Measurements from ENCODE around the gene MSRB3.

Gene MSRB3

GRCh38 chr12:65392491-65392890 is 114.0 kb downstream of the MSRB3 start:
- Histone ChIP-seq H3K9ac (ENCODE audit: low read length) (no peak overlapping the region), H3K27me3 (ENCODE audit: control insufficient read depth, insufficient read depth, low read length) (no peaks in the 10 kb centered on the region)

DNA sequence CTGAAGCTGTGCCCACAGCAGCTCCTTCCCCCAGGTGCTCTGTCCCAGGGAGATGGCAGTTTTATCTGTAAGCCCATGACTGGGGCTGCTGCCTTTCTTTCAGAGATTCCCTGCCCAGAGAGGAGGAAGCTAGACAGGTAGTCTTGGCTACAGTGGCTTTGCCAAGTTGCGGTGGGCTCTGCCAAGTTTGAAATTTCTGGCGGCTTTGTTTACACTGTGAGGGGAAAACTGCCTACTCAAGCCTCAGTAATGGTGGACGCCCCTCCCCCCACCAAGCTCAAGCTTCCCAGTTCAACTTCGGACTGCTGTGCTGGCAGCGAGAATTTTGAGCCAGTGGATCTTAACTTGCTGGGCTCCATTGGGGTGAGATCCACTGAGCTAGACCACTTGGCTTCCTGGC is 124.7 kb downstream of the MSRB3 start:
- H3K36me3 ChIP-seq (ENCODE audit: control insufficient read depth, insufficient read depth, low read length) = no peaks in the 10 kb centered on the region
- H3K4me1 ChIP-seq (ENCODE audit: control insufficient read depth, insufficient read depth, low read length) = no peaks in the 10 kb centered on the region
- H3K4me3 ChIP-seq (ENCODE audit: low read depth, low read length) = no peak overlapping the region
- H3K27ac ChIP-seq (ENCODE audit: low read depth, low read length) = no peak overlapping the region
- H3K27me3 ChIP-seq (ENCODE audit: control insufficient read depth, insufficient read depth, low read length) = no peaks in the 10 kb centered on the region
- no peak overlapping the region for H3K9ac ChIP-seq (ENCODE audit: low read length)
- peaks cover 8% of the 10 kb centered on the region; the same call in 1 of the 2 replicates for H3K9me3 ChIP-seq (ENCODE audit: control insufficient read depth, insufficient read depth, low read depth, low read length)

More at GRCh38 chr12:65392491-65392890, 114.0 kb downstream of the MSRB3 start:
- Histone ChIP-seq H3K36me3 (ENCODE audit: control insufficient read depth, insufficient read depth, low read length) (no peaks in the 10 kb centered on the region), H3K27ac (ENCODE audit: low read depth, low read length) (no peak overlapping the region), H3K4me3 (ENCODE audit: low read depth, low read length) (no peak overlapping the region), H3K4me1 (ENCODE audit: control insufficient read depth, insufficient read depth, low read length) (no peaks in the 10 kb centered on the region), H3K9me3 (ENCODE audit: control insufficient read depth, insufficient read depth, low read depth, low read length) (peaks cover 6% of the 10 kb centered on the region; the same call in 1 of the 2 replicates)

GRCh38 chr12:65407388-65408149 is 129.1 kb downstream of the MSRB3 start:
- no peak overlapping the region for H3K9ac ChIP-seq (ENCODE audit: low read length)
- H3K27me3 ChIP-seq (ENCODE audit: control insufficient read depth, insufficient read depth, low read length) = no peaks in the 10 kb centered on the region
- H3K9me3 ChIP-seq (ENCODE audit: control insufficient read depth, insufficient read depth, low read depth, low read length) = peaks cover 8% of the 10 kb centered on the region; the same call in 1 of the 2 replicates
- H3K27ac ChIP-seq (ENCODE audit: low read depth, low read length) = no peak overlapping the region
- no peaks in the 10 kb centered on the region for H3K36me3 ChIP-seq (ENCODE audit: control insufficient read depth, insufficient read depth, low read length)
- no peaks in the 10 kb centered on the region for H3K4me1 ChIP-seq (ENCODE audit: control insufficient read depth, insufficient read depth, low read length)
- H3K4me3 ChIP-seq (ENCODE audit: low read depth, low read length) = no peak overlapping the region

- H3K4me1 ChIP-seq (ENCODE audit: control insufficient read depth, insufficient read depth, low read length) = no peaks in the 10 kb centered on the region
Observed at GRCh38 chr12:65408441-65408840, 130.0 kb downstream of the MSRB3 start.

GRCh38 chr12:65409726-65410125 is 131.2 kb downstream of the MSRB3 start:
- Histone ChIP-seq H3K9me3 (ENCODE audit: control insufficient read depth, insufficient read depth, low read depth, low read length) (no peaks in the 10 kb centered on the region), H3K36me3 (ENCODE audit: control insufficient read depth, insufficient read depth, low read length) (no peaks in the 10 kb centered on the region), H3K9ac (ENCODE audit: low read length) (no peak overlapping the region), H3K4me3 (ENCODE audit: low read depth, low read length) (no peak overlapping the region), H3K27ac (ENCODE audit: low read depth, low read length) (no peak overlapping the region), H3K4me1 (ENCODE audit: control insufficient read depth, insufficient read depth, low read length) (no peaks in the 10 kb centered on the region), H3K27me3 (ENCODE audit: control insufficient read depth, insufficient read depth, low read length) (no peaks in the 10 kb centered on the region)

More at GRCh38 chr12:65408441-65408840, 130.0 kb downstream of the MSRB3 start:
- Histone ChIP-seq H3K9me3 (ENCODE audit: control insufficient read depth, insufficient read depth, low read depth, low read length) (0 out of 2 replicates have a peak, but pooled peaks cover 3% of the 10 kb centered on the region), H3K4me3 (ENCODE audit: low read depth, low read length) (no peak overlapping the region), H3K27me3 (ENCODE audit: control insufficient read depth, insufficient read depth, low read length) (no peaks in the 10 kb centered on the region), H3K9ac (ENCODE audit: low read length) (no peak overlapping the region), H3K27ac (ENCODE audit: low read depth, low read length) (no peak overlapping the region), H3K36me3 (ENCODE audit: control insufficient read depth, insufficient read depth, low read length) (no peaks in the 10 kb centered on the region)

- Histone ChIP-seq H3K9me3 (ENCODE audit: control insufficient read depth, insufficient read depth, low read depth, low read length) (no peaks in the 10 kb centered on the region), H3K9ac (ENCODE audit: low read length) (no peak overlapping the region), H3K4me3 (ENCODE audit: low read depth, low read length) (no peak overlapping the region), H3K4me1 (ENCODE audit: control insufficient read depth, insufficient read depth, low read length) (no peaks in the 10 kb centered on the region), H3K27me3 (ENCODE audit: control insufficient read depth, insufficient read depth, low read length) (no peaks in the 10 kb centered on the region), H3K36me3 (ENCODE audit: control insufficient read depth, insufficient read depth, low read length) (no peaks in the 10 kb centered on the region), H3K27ac (ENCODE audit: low read depth, low read length) (no peak overlapping the region)
Observed at GRCh38 chr12:65411171-65411570, 132.7 kb downstream of the MSRB3 start.

DNA sequence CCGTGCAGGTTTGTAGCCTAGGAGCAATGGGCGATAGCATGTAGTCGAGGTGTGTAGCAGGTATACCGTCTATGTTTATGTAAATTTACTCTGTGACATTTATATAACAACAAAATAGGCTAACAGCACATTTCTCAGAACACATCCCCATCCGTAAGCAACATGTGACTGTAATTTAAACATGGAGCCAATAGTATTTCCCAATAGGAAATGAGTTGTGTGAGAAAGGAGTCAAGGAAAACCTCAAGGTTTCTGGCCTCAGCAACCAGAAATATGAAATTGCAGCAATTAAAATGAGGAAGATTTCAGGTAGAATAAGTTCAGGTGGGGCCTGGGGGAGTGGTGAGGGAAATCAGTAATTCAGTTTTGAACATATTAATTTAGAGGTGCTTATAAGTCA is 136.0 kb downstream of the MSRB3 start:
- Histone ChIP-seq H3K4me3 (ENCODE audit: low read depth, low read length) (no peak overlapping the region), H3K36me3 (ENCODE audit: control insufficient read depth, insufficient read depth, low read length) (no peaks in the 10 kb centered on the region)

GRCh38 chr12:65415826-65416225 is 137.3 kb downstream of the MSRB3 start:
- H3K4me3 ChIP-seq (ENCODE audit: low read depth, low read length) = no peak overlapping the region
- H3K27me3 ChIP-seq (ENCODE audit: control insufficient read depth, insufficient read depth, low read length) = no peaks in the 10 kb centered on the region
- H3K9ac ChIP-seq (ENCODE audit: low read length) = no peak overlapping the region
- no peak overlapping the region for H3K27ac ChIP-seq (ENCODE audit: low read depth, low read length)
- peaks cover 10% of the 10 kb centered on the region; the same call in 1 of the 2 replicates for H3K9me3 ChIP-seq (ENCODE audit: control insufficient read depth, insufficient read depth, low read depth, low read length)
- H3K4me1 ChIP-seq (ENCODE audit: control insufficient read depth, insufficient read depth, low read length) = no peaks in the 10 kb centered on the region
- H3K36me3 ChIP-seq (ENCODE audit: control insufficient read depth, insufficient read depth, low read length) = no peaks in the 10 kb centered on the region

More for the DNA sequence above, 136.0 kb downstream of the MSRB3 start:
- no peaks in the 10 kb centered on the region for H3K27me3 ChIP-seq (ENCODE audit: control insufficient read depth, insufficient read depth, low read length)
- no peak overlapping the region for H3K27ac ChIP-seq (ENCODE audit: low read depth, low read length)
- H3K4me1 ChIP-seq (ENCODE audit: control insufficient read depth, insufficient read depth, low read length) = no peaks in the 10 kb centered on the region
- H3K9me3 ChIP-seq (ENCODE audit: control insufficient read depth, insufficient read depth, low read depth, low read length) = 0 out of 2 replicates have a peak, but pooled peaks cover 6% of the 10 kb centered on the region
- H3K9ac ChIP-seq (ENCODE audit: low read length) = no peak overlapping the region

- Histone ChIP-seq H3K27ac (ENCODE audit: low read depth, low read length) (no peak overlapping the region), H3K4me3 (ENCODE audit: low read depth, low read length) (no peak overlapping the region), H3K27me3 (ENCODE audit: control insufficient read depth, insufficient read depth, low read length) (no peaks in the 10 kb centered on the region), H3K9ac (ENCODE audit: low read length) (no peak overlapping the region), H3K36me3 (ENCODE audit: control insufficient read depth, insufficient read depth, low read length) (no peaks in the 10 kb centered on the region), H3K9me3 (ENCODE audit: control insufficient read depth, insufficient read depth, low read depth, low read length) (peaks cover 20% of the 10 kb centered on the region), H3K4me1 (ENCODE audit: control insufficient read depth, insufficient read depth, low read length) (no peaks in the 10 kb centered on the region)
Observed at GRCh38 chr12:65419284-65420072, 141.0 kb downstream of the MSRB3 start.

DNA sequence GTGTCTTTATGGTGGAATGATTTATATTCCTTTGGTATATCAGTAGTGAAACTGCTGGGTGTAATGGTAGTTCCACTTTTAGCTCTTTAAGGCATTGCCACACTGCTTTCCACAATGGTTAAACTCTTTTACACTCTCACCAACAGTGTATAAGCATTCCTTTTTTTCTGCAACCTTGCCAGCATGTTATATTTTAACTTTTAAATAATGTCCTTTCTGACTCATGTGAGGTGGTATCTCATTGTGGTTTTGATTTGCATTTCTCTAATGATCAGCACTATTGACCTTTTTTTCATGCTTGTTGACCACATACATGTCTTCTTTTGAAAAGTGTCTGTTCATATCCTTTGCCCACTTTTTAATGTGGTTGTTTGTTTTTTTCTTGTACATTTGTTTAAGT is 142.5 kb downstream of the MSRB3 start:
- no peaks in the 10 kb centered on the region for H3K4me1 ChIP-seq (ENCODE audit: control insufficient read depth, insufficient read depth, low read length)
- no peak overlapping the region for H3K4me3 ChIP-seq (ENCODE audit: low read depth, low read length)
- no peaks in the 10 kb centered on the region for H3K27me3 ChIP-seq (ENCODE audit: control insufficient read depth, insufficient read depth, low read length)
- H3K27ac ChIP-seq (ENCODE audit: low read depth, low read length) = no peak overlapping the region
- H3K9ac ChIP-seq (ENCODE audit: low read length) = no peak overlapping the region
- H3K36me3 ChIP-seq (ENCODE audit: control insufficient read depth, insufficient read depth, low read length) = no peaks in the 10 kb centered on the region
- peaks cover 24% of the 10 kb centered on the region for H3K9me3 ChIP-seq (ENCODE audit: control insufficient read depth, insufficient read depth, low read depth, low read length)

GRCh38 chr12:65427646-65428045 is 149.2 kb downstream of the MSRB3 start:
- Histone ChIP-seq H3K27me3 (ENCODE audit: control insufficient read depth, insufficient read depth, low read length) (no peaks in the 10 kb centered on the region), H3K9ac (ENCODE audit: low read length) (no peak overlapping the region), H3K36me3 (ENCODE audit: control insufficient read depth, insufficient read depth, low read length) (no peaks in the 10 kb centered on the region), H3K4me1 (ENCODE audit: control insufficient read depth, insufficient read depth, low read length) (peaks cover 5% of the 10 kb centered on the region), H3K4me3 (ENCODE audit: low read depth, low read length) (no peak overlapping the region), H3K27ac (ENCODE audit: low read depth, low read length) (no peak overlapping the region), H3K9me3 (ENCODE audit: control insufficient read depth, insufficient read depth, low read depth, low read length) (peaks cover 7% of the 10 kb centered on the region; the same call in 1 of the 2 replicates)
